HG02759 (cell line): ENCODE results near the gene MRAP.

Source experiments
- ATAC-seq: cut with Tn5 transposase; IDR thresholded peaks from one replicate; pipeline ENCODE4 v1.9.1; 2021; ENCODE audit warnings: mild to moderate bottlenecking, moderate library complexity; ENCODE audit not compliant: unreplicated experiment

Gene MRAP

DNA sequence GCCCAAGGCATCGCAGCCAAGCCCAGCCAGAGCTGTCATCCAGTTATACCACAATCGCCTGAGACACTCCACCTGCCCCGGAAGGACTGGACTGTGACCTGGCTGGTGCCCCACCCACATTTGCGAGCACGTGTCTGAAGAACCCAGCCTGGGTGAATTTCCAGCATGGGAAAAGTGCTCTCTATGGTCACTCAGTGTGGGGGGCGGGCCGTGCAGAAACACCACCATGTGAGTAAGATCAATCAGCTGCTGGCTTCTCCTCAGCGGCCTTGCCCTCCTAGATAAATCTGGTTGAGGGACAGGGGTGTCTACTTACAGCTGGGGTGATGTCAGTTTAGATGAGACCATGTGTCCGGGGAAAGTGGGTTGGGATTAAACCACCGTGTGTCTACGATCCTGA lies 49.3 kb downstream of the MRAP start:
- no peak for ATAC-seq

DNA sequence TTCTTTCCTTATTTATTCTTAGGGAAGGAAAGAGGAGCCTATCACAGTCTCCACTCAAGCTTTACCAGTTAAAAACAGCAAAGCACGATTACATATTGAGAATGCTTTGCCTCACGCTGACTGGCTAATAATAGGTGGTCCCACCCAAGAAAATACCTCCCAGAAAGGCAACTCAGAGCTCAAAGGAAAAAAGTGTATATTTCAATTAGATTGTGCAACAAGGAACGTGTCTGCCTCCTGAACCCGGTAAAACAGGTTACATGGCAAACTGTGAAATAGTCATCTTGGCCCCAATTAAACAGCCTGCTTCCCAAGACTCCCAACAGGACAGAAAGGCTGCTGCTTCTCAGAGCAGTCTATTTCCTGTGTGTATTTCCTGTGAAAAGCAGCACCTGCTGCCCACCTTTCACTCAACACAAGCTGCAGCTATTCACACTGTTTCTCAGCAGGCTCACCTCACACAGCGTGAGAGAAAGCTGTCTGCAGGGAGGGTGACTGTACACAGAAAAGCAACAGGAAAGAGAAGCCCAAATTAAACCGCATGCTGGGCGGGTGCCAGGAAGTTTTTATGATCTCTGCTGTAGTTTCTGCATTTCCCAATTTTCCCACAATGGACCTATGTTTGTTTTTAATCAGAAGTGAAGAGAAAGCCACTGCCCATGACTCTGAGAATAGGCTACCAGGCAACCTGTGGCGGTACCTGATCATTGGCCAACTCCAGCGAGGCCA lies 50.1 kb downstream of the MRAP start:
- ATAC-seq: no peak

DNA sequence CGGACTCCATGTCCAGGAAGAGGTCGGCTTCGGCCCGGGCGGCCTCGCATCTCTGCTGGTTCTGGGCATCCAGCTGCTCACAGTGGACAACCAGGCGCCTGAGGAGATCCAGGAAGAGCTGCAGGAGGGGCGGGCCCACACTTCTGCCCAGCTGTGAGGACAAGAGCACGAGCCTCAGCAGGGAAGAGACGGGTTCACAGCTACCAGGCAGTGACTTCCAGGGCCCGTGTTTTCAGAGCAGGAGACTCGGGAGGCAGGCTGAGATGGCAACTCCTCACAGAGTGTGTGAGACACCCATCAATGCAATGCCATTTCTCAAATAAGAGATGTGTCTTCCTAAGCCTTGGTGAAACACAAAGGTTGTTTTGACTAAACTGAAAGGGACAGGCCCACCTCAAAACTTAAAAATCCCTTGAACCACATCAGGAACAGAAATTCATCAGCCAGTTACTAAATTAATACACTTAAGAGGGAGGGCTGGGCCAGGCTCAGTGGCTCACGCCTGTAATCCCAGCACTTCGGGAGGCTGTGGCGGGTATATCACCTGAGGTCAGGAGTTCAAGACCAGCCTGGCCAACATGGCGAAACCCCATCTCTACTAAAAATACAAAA lies 50.8 kb downstream of the MRAP start:
- ATAC-seq: no peak

DNA sequence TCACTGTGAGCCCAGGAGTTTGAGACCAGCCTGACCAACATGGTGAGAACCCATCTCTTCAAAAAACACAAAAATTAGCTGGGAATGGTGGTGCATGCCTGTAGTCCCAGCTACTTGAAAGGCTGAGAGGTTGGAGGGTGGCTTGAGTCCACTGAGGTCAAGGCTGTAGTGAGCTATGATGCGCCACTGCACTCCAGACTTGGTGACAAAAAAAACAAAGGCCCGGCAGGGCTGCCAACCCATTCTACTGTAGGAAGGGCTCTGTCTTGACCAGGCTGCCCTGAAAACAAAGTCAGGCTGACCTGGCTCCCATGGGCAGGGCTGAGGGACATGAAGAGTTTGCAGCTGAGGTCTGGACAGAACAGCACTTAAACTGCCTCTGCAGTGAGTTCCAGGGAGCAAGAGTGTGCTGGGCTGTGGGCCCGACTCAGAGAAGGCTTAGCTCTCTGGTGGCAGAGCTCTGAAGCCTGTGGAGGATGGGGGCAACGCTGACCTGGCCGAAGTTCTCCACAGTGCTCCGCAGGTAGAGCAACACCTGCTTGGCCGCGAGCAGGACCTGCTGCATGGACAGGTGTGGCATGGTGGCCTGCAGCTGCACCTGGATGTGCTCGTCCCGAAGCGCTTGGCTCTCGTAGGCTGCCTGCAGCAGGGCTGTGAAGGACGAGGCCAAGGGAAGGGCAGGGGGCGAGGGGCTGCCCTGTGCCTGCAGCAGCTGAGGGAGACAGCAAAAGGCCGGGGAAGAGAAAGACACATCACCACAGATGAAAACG lies 51.7 kb downstream of the MRAP start:
- ATAC-seq: no peak

DNA sequence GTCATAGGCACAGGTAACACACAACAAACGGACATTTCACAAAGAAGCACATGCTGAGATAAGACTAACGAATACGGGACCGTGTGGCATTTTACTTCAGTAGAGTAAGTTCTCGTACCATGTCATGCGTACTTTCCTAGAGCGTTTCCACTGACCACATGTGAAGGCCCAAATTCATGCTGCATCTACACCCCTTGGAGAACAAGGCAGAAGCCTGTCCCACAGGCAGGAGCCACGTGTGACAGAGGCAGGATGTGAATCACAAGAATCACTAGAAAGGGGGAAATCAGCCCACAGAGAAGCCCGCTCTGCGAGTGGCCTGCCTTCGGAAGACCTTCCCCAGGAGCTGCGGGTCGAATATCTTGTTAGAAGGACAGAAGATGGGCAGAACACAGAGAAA lies 52.3 kb downstream of the MRAP start:
- no peak for ATAC-seq

DNA sequence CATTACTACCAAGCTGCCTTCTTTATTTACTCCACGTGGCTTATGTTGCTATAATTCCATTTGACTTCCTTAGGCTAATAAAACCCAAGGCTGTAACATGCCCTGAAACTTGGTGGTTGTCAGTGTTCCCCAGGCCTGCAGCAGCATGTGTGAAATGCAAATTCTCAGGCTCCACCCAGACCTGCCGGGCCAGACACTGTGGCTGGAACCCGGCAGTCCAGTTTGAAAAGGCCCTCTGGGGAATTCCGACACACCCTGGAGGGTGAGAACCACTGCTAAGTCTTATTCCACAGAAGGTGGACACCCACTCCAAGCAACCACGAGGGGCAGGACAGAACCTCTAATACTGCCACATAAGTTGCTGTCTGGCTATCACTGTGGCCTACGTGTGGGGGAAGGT lies 52.8 kb downstream of the MRAP start:
- ATAC-seq: no peak

DNA sequence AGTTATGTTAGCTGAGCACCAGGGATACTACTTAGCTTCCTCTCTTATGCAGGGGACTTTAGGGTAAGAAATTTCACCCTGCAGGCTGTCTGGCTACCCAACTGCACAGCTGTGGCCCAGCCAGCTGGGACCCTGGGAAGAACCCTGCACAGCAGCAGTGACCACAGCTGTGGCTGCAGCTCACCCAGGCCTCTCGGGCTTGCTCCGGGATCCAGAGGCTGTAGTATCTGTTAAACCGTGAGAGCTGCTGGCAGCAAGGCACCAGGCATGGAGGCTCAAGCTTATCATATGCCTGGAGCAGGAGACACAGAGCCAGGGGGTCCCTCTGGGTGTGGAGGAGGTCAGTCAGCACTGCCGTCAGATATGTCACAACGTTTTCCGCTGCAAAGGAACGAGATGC lies 53.9 kb downstream of the MRAP start:
- ATAC-seq: no peak

DNA sequence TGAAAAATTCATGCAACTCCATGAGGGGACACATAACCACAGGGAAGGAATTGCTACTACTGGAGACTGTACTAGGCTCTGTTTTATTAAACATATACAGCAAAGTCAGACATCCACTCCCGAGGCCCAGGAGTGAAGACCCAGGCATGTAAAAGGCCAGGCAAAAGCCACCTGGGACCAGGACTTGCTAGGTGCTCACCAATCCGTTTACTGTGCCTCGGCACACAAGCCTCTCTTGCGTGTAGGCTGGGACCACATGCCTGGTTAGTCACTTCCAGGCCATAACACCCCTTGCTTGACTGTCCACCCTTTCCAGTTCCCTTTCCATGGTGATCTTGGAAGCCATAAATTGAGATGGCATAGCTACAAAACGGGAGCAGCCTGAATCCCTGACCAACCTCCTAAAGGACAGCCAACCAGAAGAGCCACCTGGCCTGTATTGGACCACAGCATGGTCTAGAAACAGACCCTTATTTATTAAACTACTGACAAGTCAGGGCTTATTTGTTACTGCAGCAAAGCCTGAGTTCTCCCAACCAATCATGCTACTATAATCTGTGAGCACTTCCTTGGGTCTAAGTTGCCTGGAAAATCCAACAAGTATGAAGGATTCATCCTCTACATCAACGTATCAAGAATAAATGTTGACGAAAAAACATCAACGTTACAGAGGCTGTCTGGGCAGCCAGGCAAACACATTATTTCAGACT lies 54.5 kb downstream of the MRAP start:
- no peak for ATAC-seq

DNA sequence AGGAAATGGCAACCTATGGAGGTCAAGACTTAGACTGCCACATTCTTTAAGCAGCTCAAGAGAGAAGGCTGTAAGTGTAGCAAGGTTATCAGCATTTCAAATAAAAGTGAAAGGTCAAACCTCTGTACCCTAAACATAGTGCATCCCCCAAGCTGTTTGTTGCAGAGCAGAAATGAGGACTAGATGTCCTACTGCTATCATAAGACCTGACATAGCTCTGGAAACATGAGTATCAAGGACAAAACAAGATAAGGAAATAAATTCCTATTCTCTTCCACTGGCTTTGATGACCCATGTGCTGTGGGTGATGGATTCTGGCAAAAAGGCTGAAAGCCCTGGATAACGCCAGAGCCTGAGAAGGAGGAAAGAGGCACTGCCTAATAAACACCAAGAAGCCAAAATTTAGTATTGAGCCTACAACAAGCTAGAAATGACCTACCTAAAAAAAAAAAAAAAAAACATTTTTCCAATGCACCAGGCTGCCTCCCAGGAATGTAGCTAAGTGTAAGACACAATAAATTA lies 58.3 kb downstream of the MRAP start:
- no peak for ATAC-seq

DNA sequence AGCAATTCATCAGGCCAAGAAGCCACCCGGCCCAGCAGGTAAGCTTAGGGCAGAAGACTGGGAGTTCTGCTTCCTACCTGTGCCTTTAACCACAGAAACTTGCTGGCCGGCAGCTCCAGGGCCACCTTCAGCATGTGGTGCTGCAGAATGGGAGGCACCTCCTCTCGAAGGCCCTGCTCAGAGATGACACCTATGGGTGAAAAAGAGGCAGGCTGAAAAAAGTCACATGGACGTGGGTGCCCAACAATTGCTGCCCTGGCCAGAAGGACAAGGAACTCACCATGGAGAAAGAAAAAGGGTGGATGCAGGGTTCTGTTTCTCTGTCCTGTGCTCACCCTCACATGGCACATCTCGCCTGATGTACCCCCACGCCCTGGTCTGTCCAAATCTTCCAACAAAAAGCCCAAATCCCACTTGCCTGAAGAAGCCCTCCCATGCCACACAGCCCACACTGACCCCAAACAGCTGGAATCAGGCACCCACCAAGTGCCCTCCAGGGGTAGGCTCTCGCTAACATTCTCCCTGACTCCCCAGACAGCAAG lies 61.1 kb downstream of the MRAP start:
- ATAC-seq: no peak

DNA sequence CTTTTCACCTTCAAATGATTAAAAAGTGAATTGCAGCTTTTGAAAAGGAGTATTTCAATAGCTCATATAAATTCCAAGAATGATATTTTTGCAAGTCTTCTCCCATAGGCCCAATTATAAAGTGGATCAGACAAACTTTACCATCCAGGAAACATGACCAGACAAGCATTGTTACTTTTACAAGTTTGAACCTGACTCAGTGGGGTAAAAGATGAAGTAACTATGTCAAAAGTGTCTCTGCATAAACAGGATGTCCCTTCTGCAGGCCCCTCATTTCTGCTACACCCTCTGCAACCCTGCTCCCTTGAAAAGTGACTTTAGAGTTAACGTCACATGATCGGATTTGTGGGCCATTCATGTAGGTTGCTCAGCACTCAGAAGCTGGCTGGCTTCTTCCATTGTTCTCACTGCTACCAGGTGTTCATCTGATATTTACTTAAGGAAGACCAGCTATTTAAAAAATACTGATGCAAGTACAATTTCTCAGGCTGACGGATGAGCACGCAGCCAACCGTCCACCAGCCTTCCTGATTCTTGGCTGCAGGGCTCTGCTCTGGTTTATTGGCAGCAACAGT lies 61.8 kb downstream of the MRAP start:
- no peak for ATAC-seq
